Glutamatergic neuron (in vitro differentiated cells): Measurements from ENCODE around the gene POU2F2. TPM values are rescaled to one million over a fixed set of nuclear protein-coding genes. Genes with fewer than 3 reads are reported as not detected.

Experiments
- DNase-seq: peaks from one replicate; pipeline ENCODE4 v3.0.0; 2022
- H3K27ac Mint-ChIP-seq: one replicate; pipeline ENCODE4 v1.8.0; 2020; ENCODE audit warnings: mild to moderate bottlenecking, mixed read lengths, inconsistent platforms; ENCODE audit not compliant: unreplicated experiment
- H3K27me3 Mint-ChIP-seq: one replicate; pipeline ENCODE4 v1.8.0; 2020; ENCODE audit warnings: mild to moderate bottlenecking, moderate library complexity, mixed read lengths, inconsistent platforms; ENCODE audit not compliant: unreplicated experiment
- H3K36me3 Mint-ChIP-seq: one replicate; pipeline ENCODE4 v1.8.0; 2020; ENCODE audit warnings: mild to moderate bottlenecking, mixed read lengths, inconsistent platforms; ENCODE audit not compliant: unreplicated experiment
- H3K4me1 Mint-ChIP-seq: one replicate; pipeline ENCODE4 v1.8.0; 2020; ENCODE audit warnings: mild to moderate bottlenecking, low read depth, mixed read lengths, inconsistent platforms; ENCODE audit not compliant: unreplicated experiment
- H3K4me3 Mint-ChIP-seq: one replicate; pipeline ENCODE4 v1.8.0; 2020; ENCODE audit warnings: mild to moderate bottlenecking, mixed read lengths, inconsistent platforms; ENCODE audit not compliant: unreplicated experiment
- H3K9me3 Mint-ChIP-seq: one replicate; pipeline ENCODE4 v1.8.0; 2020; ENCODE audit warnings: mild to moderate bottlenecking, moderate library complexity, mixed read lengths, inconsistent platforms; ENCODE audit not compliant: unreplicated experiment
- total RNA-seq: library from RNA; stranded (reverse); fragmentation: NEBNext Ultra II Directional; extraction: Animal tissue kit (Norgen Biotek cat#: 25700); gene quantifications from one replicate; pipeline ENCODE4 v1.2.1, GENCODE V29; 2021; ENCODE audit not compliant: unreplicated experiment
- TF ChIP-seq, protein P1 (sequence below): fragments of 200-600 bp; sonication (generic); IDR thresholded peaks from one replicate; pipeline ENCODE4 v1.5.0; 2021; ENCODE audit not compliant: partially characterized antibody, unreplicated experiment

Gene POU2F2
- total RNA-seq, 1 donor from 2014 or later, result 53.4 TPM

DNA sequence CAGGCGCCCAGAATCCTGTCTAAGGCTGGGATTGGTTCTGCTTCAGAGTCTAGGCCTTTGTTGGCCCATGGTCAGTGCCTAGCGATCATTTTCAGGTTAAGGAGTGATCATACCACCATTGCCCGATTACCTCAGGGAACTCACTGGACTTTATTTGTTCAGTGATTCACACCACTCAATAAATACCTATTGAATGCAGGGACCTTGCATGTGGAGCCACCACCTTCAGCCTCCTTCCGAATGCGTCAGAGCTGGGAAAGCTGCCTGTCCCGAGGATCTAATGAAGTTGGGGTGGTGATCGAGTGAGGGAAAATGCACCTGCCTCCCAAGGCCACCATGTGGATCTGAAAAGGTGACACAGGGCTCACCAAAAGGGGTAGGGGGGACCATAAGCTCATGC lies 40.0 kb upstream of the POU2F2 start:
- no peak for DNase-seq
- Mint-ChIP-seq H3K4me3 (peak overlapping the region; percentile 100), H3K4me1 (peaks cover 67% of the 10 kb centered on the region), H3K27me3 (peaks cover 28% of the 10 kb centered on the region), H3K9me3 (peaks cover 45% of the 10 kb centered on the region), H3K36me3 (no peaks in the 10 kb centered on the region), H3K27ac (peak overlapping the region; percentile 95)
- TF ChIP-seq, protein P1, sequence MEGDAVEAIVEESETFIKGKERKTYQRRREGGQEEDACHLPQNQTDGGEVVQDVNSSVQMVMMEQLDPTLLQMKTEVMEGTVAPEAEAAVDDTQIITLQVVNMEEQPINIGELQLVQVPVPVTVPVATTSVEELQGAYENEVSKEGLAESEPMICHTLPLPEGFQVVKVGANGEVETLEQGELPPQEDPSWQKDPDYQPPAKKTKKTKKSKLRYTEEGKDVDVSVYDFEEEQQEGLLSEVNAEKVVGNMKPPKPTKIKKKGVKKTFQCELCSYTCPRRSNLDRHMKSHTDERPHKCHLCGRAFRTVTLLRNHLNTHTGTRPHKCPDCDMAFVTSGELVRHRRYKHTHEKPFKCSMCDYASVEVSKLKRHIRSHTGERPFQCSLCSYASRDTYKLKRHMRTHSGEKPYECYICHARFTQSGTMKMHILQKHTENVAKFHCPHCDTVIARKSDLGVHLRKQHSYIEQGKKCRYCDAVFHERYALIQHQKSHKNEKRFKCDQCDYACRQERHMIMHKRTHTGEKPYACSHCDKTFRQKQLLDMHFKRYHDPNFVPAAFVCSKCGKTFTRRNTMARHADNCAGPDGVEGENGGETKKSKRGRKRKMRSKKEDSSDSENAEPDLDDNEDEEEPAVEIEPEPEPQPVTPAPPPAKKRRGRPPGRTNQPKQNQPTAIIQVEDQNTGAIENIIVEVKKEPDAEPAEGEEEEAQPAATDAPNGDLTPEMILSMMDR, result no peak

DNA sequence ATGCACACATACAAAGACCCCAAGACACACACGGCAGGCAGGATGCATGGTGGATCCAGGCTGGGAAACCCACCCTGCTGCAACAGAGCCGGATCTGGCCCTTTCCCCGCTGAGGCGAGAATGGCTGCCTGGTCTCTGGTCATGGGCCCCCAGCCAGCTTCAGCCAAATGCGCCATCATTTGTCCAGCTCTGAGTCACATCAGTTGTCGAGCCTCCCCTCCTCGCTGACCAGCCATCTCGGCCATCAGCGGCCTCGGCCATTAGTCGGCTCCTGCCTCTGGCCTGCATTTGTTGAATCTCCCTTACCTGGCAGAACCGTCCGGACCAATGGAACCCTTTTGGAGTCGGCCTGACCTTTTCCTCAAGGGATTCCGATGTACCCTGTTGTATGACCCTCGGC lies 38.5 kb upstream of the POU2F2 start:
- DNase-seq, result no peak
- Mint-ChIP-seq H3K4me3 (peak overlapping the region; percentile 100), H3K4me1 (peaks cover 67% of the 10 kb centered on the region), H3K27ac (peak overlapping the region; percentile 95), H3K36me3 (no peaks in the 10 kb centered on the region), H3K9me3 (peaks cover 41% of the 10 kb centered on the region), H3K27me3 (peaks cover 22% of the 10 kb centered on the region)
- TF ChIP-seq, protein P1, result no peak

DNA sequence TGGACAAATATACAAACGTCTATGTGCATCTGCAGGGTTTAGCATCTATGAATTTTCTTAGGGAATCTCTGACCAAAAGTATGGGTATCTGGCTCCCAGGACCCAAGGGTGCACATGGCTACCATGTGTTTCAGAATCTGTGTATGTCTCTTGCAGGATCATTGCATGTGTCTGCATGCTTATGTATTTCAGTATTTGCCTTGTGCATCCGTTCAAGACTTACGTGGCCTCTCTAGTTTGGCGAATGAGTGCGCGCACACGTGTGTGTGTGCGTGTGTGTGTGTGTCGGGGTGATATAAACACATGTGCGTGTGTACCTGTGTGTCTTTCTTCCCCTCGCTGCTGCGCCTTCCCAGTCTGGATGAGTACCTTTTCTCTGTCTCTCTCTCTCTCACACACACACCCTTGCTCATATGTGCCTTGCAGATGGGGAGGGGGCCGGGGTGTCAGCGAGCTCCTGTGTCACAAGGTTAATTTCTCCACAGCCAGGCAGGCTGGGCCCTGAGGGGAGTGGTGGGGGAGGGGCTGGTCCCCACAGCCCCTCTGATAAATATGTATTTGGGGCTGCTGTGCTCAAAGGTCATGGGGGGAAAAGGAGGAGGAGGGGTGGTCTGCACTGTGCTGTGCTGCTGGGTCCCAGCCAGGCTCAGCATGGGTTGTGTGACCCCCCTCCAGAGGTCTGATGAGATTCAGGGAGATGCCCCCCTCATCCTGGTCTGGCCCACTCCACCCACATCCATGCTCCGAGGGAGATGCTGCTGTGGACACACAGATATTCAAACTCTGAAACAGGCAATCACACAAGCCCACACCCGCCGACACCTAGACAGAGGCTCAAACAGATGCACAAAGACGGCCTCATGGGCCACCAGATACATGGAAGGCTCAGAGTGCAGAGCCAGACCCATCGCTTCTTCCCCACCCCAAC lies 37.5 kb upstream of the POU2F2 start:
- Mint-ChIP-seq H3K27me3 (peaks cover 19% of the 10 kb centered on the region), H3K4me3 (peak overlapping the region; percentile 81), H3K4me1 (peaks cover 72% of the 10 kb centered on the region), H3K36me3 (no peaks in the 10 kb centered on the region), H3K27ac (peak overlapping the region; percentile 95), H3K9me3 (peaks cover 34% of the 10 kb centered on the region)
- TF ChIP-seq, protein P1, result no peak
- DNase-seq, result no peak

DNA sequence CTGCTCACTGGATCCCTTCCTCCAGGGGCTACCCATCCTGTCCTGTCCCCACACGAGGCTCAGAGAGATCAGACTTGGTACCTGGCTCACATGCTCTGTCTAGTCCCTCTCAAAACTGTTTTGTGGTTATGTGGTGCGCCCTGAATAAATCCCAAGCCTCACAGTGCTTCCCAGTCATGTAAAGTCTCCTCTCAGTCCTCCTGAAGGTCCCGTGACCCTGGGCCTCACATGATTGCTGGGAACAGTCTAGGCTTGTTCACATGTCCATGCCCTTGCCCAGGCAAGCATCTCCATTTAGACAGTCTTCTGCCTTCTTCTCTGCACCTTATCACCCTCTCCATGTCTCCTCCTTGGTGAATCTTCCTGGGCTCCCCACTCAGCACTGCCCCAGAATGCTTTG lies 36.0 kb upstream of the POU2F2 start:
- TF ChIP-seq, protein P1, result no peak
- no peak for DNase-seq
- H3K27me3 Mint-ChIP-seq, result peaks cover 16% of the 10 kb centered on the region
- H3K27ac Mint-ChIP-seq, result no peak overlapping the region
- peaks cover 34% of the 10 kb centered on the region for H3K9me3 Mint-ChIP-seq
- H3K4me3 Mint-ChIP-seq, result no peak overlapping the region
- H3K4me1 Mint-ChIP-seq, result peaks cover 61% of the 10 kb centered on the region
- no peaks in the 10 kb centered on the region for H3K36me3 Mint-ChIP-seq

DNA sequence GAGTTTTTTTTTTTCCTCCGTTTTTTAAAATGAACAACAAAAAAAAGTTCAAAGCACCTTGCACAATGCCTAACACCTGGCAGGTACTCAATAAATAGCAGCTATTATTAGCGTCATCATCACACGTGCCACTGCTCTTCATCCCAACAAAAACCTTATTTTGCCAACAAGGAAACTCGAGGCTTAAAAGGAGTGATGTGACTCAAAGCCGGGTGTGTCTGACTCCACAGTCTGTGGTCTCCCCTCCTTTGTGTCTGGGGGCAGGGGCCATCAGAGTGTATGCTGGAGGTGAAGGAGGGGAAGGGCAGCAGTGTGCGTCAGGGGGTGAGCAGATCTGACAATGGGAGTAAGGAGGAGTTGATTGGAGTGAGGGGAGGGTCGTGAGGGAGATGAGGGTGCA lies 34.1 kb upstream of the POU2F2 start:
- Mint-ChIP-seq H3K36me3 (no peaks in the 10 kb centered on the region), H3K4me3 (no peak overlapping the region), H3K9me3 (peaks cover 27% of the 10 kb centered on the region), H3K27me3 (peaks cover 11% of the 10 kb centered on the region), H3K4me1 (peaks cover 48% of the 10 kb centered on the region), H3K27ac (no peak overlapping the region)
- no peak for DNase-seq
- TF ChIP-seq, protein P1, result no peak
